Neuronal stem cell (in vitro differentiated cells): ENCODE measurements around the gene FGF21.

Source experiments
- DNase-seq: peaks from one replicate; pipeline ENCODE4 v3.0.0-alpha.2; 2013; ENCODE audit warnings: low spot score
- H2AFZ ChIP-seq: one replicate; pipeline ENCODE4 v1.6.1; 2013; ENCODE audit warnings: mild to moderate bottlenecking, low read length, inconsistent platforms
- H2AK5ac ChIP-seq: 2 replicates; pipeline ENCODE4 v1.6.1; 2013; ENCODE audit warnings: low read depth, mild to moderate bottlenecking, inconsistent platforms, low read length, moderate library complexity, mixed read lengths
- H2BK120ac ChIP-seq: 2 replicates; pipeline ENCODE4 v1.6.1; 2013; ENCODE audit warnings: low read depth, mild to moderate bottlenecking, inconsistent platforms, low read length, moderate library complexity, mixed read lengths
- H2BK12ac ChIP-seq: one replicate; pipeline ENCODE4 v1.6.1; 2013; ENCODE audit warnings: low read length, inconsistent platforms
- H2BK15ac ChIP-seq: 2 replicates; pipeline ENCODE4 v1.6.1; 2013; ENCODE audit warnings: mild to moderate bottlenecking, low read length, inconsistent platforms, mixed read lengths
- H2BK5ac ChIP-seq: one replicate; pipeline ENCODE4 v1.6.1; 2013; ENCODE audit warnings: inconsistent platforms, mild to moderate bottlenecking, low read length, moderate library complexity
- H3K14ac ChIP-seq: one replicate; pipeline ENCODE4 v1.6.1; 2013; ENCODE audit warnings: low read length, inconsistent platforms
- H3K18ac ChIP-seq: 2 replicates; pipeline ENCODE4 v1.6.1; 2013; ENCODE audit warnings: low read length, inconsistent platforms
- H3K23ac ChIP-seq: 2 replicates; pipeline ENCODE4 v1.6.1; 2013; ENCODE audit warnings: low read depth, mild to moderate bottlenecking, mixed read lengths, low read length, inconsistent platforms; ENCODE audit not compliant: poor library complexity
- H3K27ac ChIP-seq: replicated peaks from 3 replicates; pipeline ENCODE4 v1.5.1; 2013; ENCODE audit warnings: low read length, inconsistent platforms
- H3K27me3 ChIP-seq, 3 experiments: 2 replicates each; pipeline ENCODE4 v1.6.1; 2013; ENCODE audit warnings: low read length in 3 of 3, mild to moderate bottlenecking in 2 of 3, inconsistent platforms in 1 of 3, low read depth in 1 of 3, mixed read lengths in 1 of 3, moderate library complexity in 1 of 3; ENCODE audit not compliant: control insufficient read depth in 3 of 3, insufficient read depth in 3 of 3
- H3K36me3 ChIP-seq, 2 donors: replicated peaks in 1 of 2; 2 replicates each; pipeline ENCODE4 v1.6.1; 2013; ENCODE audit warnings: low read length in 2 of 2; ENCODE audit not compliant: control insufficient read depth in 2 of 2, insufficient read depth in 2 of 2
- H3K4ac ChIP-seq: 2 replicates; pipeline ENCODE4 v1.6.1; 2013; ENCODE audit warnings: inconsistent platforms, mild to moderate bottlenecking, low read length, moderate library complexity
- H3K4me1 ChIP-seq, 2 donors: 1 replicate in 1 of 2; 2 replicates in 1 of 2; pipeline ENCODE4 v1.6.1; 2013; ENCODE audit warnings: low read length in 2 of 2, low read depth in 1 of 2; ENCODE audit not compliant: control insufficient read depth in 2 of 2, insufficient read depth in 1 of 2
- H3K4me2 ChIP-seq: one replicate; pipeline ENCODE4 v1.6.1; 2013; ENCODE audit warnings: mild to moderate bottlenecking, low read length, inconsistent platforms; ENCODE audit not compliant: insufficient read depth, poor library complexity, severe bottlenecking
- H3K4me3 ChIP-seq, 2 donors: 2 replicates each; pipeline ENCODE4 v1.5.1; 2013; ENCODE audit warnings: low read length in 2 of 2, mild to moderate bottlenecking in 2 of 2, inconsistent platforms in 1 of 2, moderate library complexity in 1 of 2
- H3K79me1 ChIP-seq: one replicate; pipeline ENCODE4 v1.6.1; 2013; ENCODE audit warnings: low read depth, mild to moderate bottlenecking, inconsistent platforms, low read length, moderate library complexity
- H3K9ac ChIP-seq: one replicate; pipeline ENCODE4 v1.6.1; 2013; ENCODE audit warnings: mild to moderate bottlenecking, low read depth, low read length, inconsistent platforms; ENCODE audit not compliant: poor library complexity
- H3K9me3 ChIP-seq, 2 donors: replicated peaks in 1 of 2; 2 replicates each; pipeline versions ENCODE3 to v1.6.1; 2013; ENCODE audit warnings: low read length in 2 of 2, mild to moderate bottlenecking in 2 of 2, inconsistent platforms in 1 of 2, low read depth in 1 of 2, mixed read lengths in 1 of 2, moderate library complexity in 1 of 2; ENCODE audit not compliant: control insufficient read depth in 2 of 2, insufficient read depth in 1 of 2
- H4K8ac ChIP-seq: one replicate; pipeline ENCODE4 v1.6.1; 2013; ENCODE audit warnings: low read depth, mild to moderate bottlenecking, inconsistent platforms, low read length, moderate library complexity
- H4K91ac ChIP-seq: one replicate; pipeline ENCODE4 v1.6.1; 2013; ENCODE audit warnings: low read length, low read depth, mild to moderate bottlenecking, inconsistent platforms; ENCODE audit not compliant: poor library complexity
- WGBS, 2 donors: extraction: QIAGEN DNeasy Blood & Tissue Kit; methylation state at CpG; one replicate each; pipeline ENCODE4 v1.1.7; 2013; ENCODE audit warnings: missing lambda C conversion rate in 2 of 2, mixed read lengths in 1 of 2; ENCODE audit not compliant: insufficient read length in 2 of 2, insufficient replicate concordance in 1 of 2; ENCODE audit errors: extremely low coverage in 2 of 2; 5-methylcytosine and 5-hydroxymethylcytosine counted together

FGF21 gene

GRCh38 chr19:48739404-48740163, 15.7 kb upstream of the FGF21 start:
- Histone ChIP-seq H4K8ac (no peak overlapping the region), H3K18ac (peak overlapping the region; percentile 99), H3K9ac (peak overlapping the region; percentile 93), H3K4ac (no peak overlapping the region), H3K27ac (no peak overlapping the region), H3K23ac (peak overlapping the region; percentile 94), H2BK120ac (no peak overlapping the region), H2AK5ac (peak overlapping the region; percentile 87), H3K9me3 (no peaks in the 10 kb centered on the region), H3K79me1 (no peaks in the 10 kb centered on the region), H3K4me3 (peak overlapping the region; percentile 51 to 87), H3K27me3 (peaks cover 9 to 32% (median 25%) of the 10 kb centered on the region in 3 experiments), H2AFZ (peak overlapping the region; percentile 99), H3K4me1 (peaks cover 3 to 9% of the 10 kb centered on the region in 2 donors), H2BK12ac (peak overlapping the region; percentile 50), H3K36me3 (no peaks in the 10 kb centered on the region), H3K14ac (peak overlapping the region; percentile 84), H2BK15ac (peak overlapping the region; percentile 98), H3K4me2 (peak overlapping the region; percentile 99), H2BK5ac (no peak overlapping the region), H4K91ac (no peak overlapping the region)
- no CpG with 5 or more reads among the region's 51 CpGs for WGBS, 2 donors
- no peak for DNase-seq

- no peak for DNase-seq
- no CpG with 5 or more reads among the region's 27 CpGs for WGBS, 2 donors
Observed at GRCh38 chr19:48740164-48740972, 15.0 kb upstream of the FGF21 start, which contains the start of gene RASIP1. RASIP1 (minus strand) TSS chr19:48740610; CDS start chr19:48740282, 328 bp downstream.

GRCh38 chr19:48741129-48741999, 14.0 kb upstream of the FGF21 start:
- Histone ChIP-seq H3K27me3 (peaks cover 9 to 32% (median 25%) of the 10 kb centered on the region in 3 experiments), H3K9me3 (peaks cover 2 to 4% of the 10 kb centered on the region in 2 donors), H3K4me2 (no peak overlapping the region), H2AK5ac (peak overlapping the region; percentile 10), H3K79me1 (no peaks in the 10 kb centered on the region), H3K36me3 (no peaks in the 10 kb centered on the region), H4K91ac (no peak overlapping the region), H3K4me1 (peaks cover 3 to 8% of the 10 kb centered on the region in 2 donors), H4K8ac (peak overlapping the region; percentile 70), H2BK12ac (peak overlapping the region; percentile 4), H3K14ac (no peak overlapping the region), H3K23ac (no peak overlapping the region), H2BK5ac (peak overlapping the region; percentile 33), H2BK15ac (no peak overlapping the region), H3K4ac (no peak overlapping the region), H3K18ac (peak overlapping the region; percentile 31), H3K9ac (no peak overlapping the region), H2BK120ac (no peak overlapping the region), H3K27ac (no peak overlapping the region), H2AFZ (no peak overlapping the region), H3K4me3 (no peak overlapping the region)
- no CpG with 5 or more reads among the region's 35 CpGs for WGBS, 2 donors
- no peak for DNase-seq

More at GRCh38 chr19:48740164-48740972, 15.0 kb upstream of the FGF21 start, which contains the start of gene RASIP1:
- peak within 1 kb of the TSS; percentile 51 to 87 for H3K4me3 ChIP-seq
- peaks cover 0 to under 1% of the 10 kb centered on the region in 2 donors for H3K9me3 ChIP-seq
- peaks cover 3 to 8% of the 10 kb centered on the region in 2 donors for H3K4me1 ChIP-seq
- peak within 1 kb of the TSS; percentile 70 for H4K8ac ChIP-seq
- peak within 1 kb of the TSS; percentile 99 for H2AFZ ChIP-seq
- H2BK5ac ChIP-seq: peak within 1 kb of the TSS; percentile 33
- no peak within 1 kb of the TSS for H4K91ac ChIP-seq
- peak within 1 kb of the TSS; percentile 99 for H3K18ac ChIP-seq
- peak within 1 kb of the TSS; percentile 98 for H2BK15ac ChIP-seq
- peak within 1 kb of the TSS; percentile 99 for H3K4me2 ChIP-seq
- peak within 1 kb of the TSS; percentile 27 for H3K9ac ChIP-seq
- no peak within 1 kb of the TSS for H2BK120ac ChIP-seq
- H3K27ac ChIP-seq: no peak within 1 kb of the TSS
- H2AK5ac ChIP-seq: peak within 1 kb of the TSS; percentile 87
- H3K36me3 ChIP-seq: no peaks in the 10 kb centered on the region
- H3K14ac ChIP-seq: peak within 1 kb of the TSS; percentile 84
- H3K79me1 ChIP-seq: no peaks in the 10 kb centered on the region
- H3K4ac ChIP-seq: no peak within 1 kb of the TSS
- peak within 1 kb of the TSS; percentile 50 for H2BK12ac ChIP-seq
- H3K27me3 ChIP-seq: peaks cover 9 to 32% (median 25%) of the 10 kb centered on the region in 3 experiments
- H3K23ac ChIP-seq: peak within 1 kb of the TSS; percentile 94
